K562 (cell line): ENCODE results near the gene CAMSAP3. TPM values are rescaled to one million over a fixed set of nuclear protein-coding genes. Genes with fewer than 3 reads are reported as not detected.

ENCODE experiments used
- ATF1 ChIP-seq, 2 experiments: fragments of 450-650 bp in 1 of 2; IDR thresholded peaks; 2 replicates each; pipeline ENCODE4 v1.6.1; 2016; ENCODE audit warnings: missing compliant biosample characterization in 1 of 2, missing genetic modification characterization in 1 of 2
- CC2D1A ChIP-seq: fragments of 450-650 bp; IDR thresholded peaks from 2 replicates; pipeline ENCODE4 v1.6.1; 2017; ENCODE audit warnings: mild to moderate bottlenecking
- CREB1 ChIP-seq, 2 experiments: sonication (generic) in 1 of 2; formaldehyde crosslinking in 1 of 2; IDR thresholded peaks; 2 replicates each; pipeline versions ENCODE4 v1.6.1 to v1.8.0; 2012 to 2022; ENCODE audit warnings: inconsistent platforms in 1 of 2, mild to moderate bottlenecking in 1 of 2, missing genetic modification reagents in 1 of 2, moderate library complexity in 1 of 2
- GTF2E2 ChIP-seq: fragments of 200-800 bp; sonication (Bioruptor generic); IDR thresholded peaks from 2 replicates; pipeline ENCODE4 v1.6.1; 2016; ENCODE audit warnings: missing genetic modification characterization, missing compliant biosample characterization
- HNRNPUL1 ChIP-seq: fragments of 200-400 bp; formaldehyde crosslinking; IDR thresholded peaks from 2 replicates; pipeline ENCODE4 v1.6.1; 2017; ENCODE audit warnings: low read length
- PCBP2 ChIP-seq: fragments of 200-400 bp; formaldehyde crosslinking; IDR thresholded peaks from 2 replicates; pipeline ENCODE4 v1.6.1; 2018; ENCODE audit warnings: low read length, low read depth, mild to moderate bottlenecking, moderate library complexity; ENCODE audit not compliant: poor library complexity, severe bottlenecking
- POLR2B ChIP-seq: fragments of 450-650 bp; IDR thresholded peaks from 2 replicates; pipeline ENCODE4 v1.6.1; 2018; ENCODE audit warnings: low read depth; ENCODE audit not compliant: partially characterized antibody
- SMARCA5 ChIP-seq: fragments of 450-650 bp; IDR thresholded peaks from 2 replicates; pipeline ENCODE4 v1.6.1; 2016
- SPI1 ChIP-seq: IDR thresholded peaks from 2 replicates; pipeline ENCODE4 v1.6.1; 2011; ENCODE audit warnings: low read depth, low read length, control low read depth, borderline replicate concordance
- TAF1 ChIP-seq: IDR thresholded peaks from 2 replicates; pipeline ENCODE4 v1.6.1; 2011; ENCODE audit warnings: mild to moderate bottlenecking, low read length, moderate library complexity; ENCODE audit not compliant: insufficient read depth, control insufficient read depth, severe bottlenecking; ENCODE audit errors: extremely low read depth
- ZNF586 ChIP-seq: fragments of 450-650 bp; formaldehyde crosslinking; conservative IDR thresholded peaks from 2 replicates; pipeline ENCODE4 v1.4.0; 2020; ENCODE audit warnings: mild to moderate bottlenecking, moderate library complexity
- ZNF766 ChIP-seq: fragments of 200-800 bp; sonication (Bioruptor generic); conservative IDR thresholded peaks from 2 replicates; pipeline ENCODE4 v1.6.1; 2016; ENCODE audit warnings: missing genetic modification characterization, missing compliant biosample characterization
- polyA plus RNA-seq, 8 experiments: library from polyadenylated mRNA; depleted of rRNA in 4 of 8; stranded (reverse) in 5 of 8; unstranded in 3 of 8; fragments of >200 nt; fragmentation: Nextera tagmentation in 2 of 8; fragmentation: Illumina TruSeq in 1 of 8; extraction: Ambion mirVana in 2 of 8; extraction: Trizol in 1 of 8; gene quantifications; 2 replicates each; pipeline versions ENCODE4 v1.2.1 to v1.2.3, GENCODE V29; 2011 to 2014; ENCODE audit warnings: inconsistent platforms in 1 of 8, missing spikeins in 1 of 8
- total RNA-seq, 7 experiments: library from RNA; depleted of rRNA in 6 of 7; stranded (reverse); fragments of >200 nt in 6 of 7; fragmentation: Illumina TruSeq in 2 of 7; extraction: Trizol in 2 of 7; gene quantifications; 2 replicates each; pipeline versions ENCODE4 v1.2.1 to v1.2.3, GENCODE V29; 2011 to 2021; ENCODE audit warnings: low replicate concordance in 1 of 7
- TF ChIP-seq, protein P1 (sequence below): fragments of 250-450 bp; sonication (Bioruptor Pico); IDR thresholded peaks from 2 replicates; pipeline ENCODE4 v1.8.0; 2021; ENCODE audit warnings: mild to moderate bottlenecking, moderate library complexity
- TF ChIP-seq, protein P2 (sequence below): fragments of 450-650 bp; formaldehyde crosslinking; IDR thresholded peaks from 2 replicates; pipeline ENCODE4 v1.4.0; 2022; ENCODE audit warnings: missing genetic modification characterization
- TF ChIP-seq, protein P3 (sequence below): fragments of 450-650 bp; IDR thresholded peaks from 2 replicates; pipeline ENCODE4 v1.6.1; 2018; ENCODE audit not compliant: partially characterized antibody
- TF ChIP-seq, protein P4 (sequence below): sonication (generic); formaldehyde crosslinking; IDR thresholded peaks from 2 replicates; pipeline ENCODE4 v1.8.1; 2023; ENCODE audit warnings: mild to moderate bottlenecking, missing genetic modification reagents

Gene CAMSAP3
- total and polyA plus RNA-seq, 9 of the 15 experiments (the other 6 are each of a cell fraction or from before 2014, with no cell fraction given), result 0.01 to 0.89 (median 0.22) TPM; not detected in 1

DNA sequence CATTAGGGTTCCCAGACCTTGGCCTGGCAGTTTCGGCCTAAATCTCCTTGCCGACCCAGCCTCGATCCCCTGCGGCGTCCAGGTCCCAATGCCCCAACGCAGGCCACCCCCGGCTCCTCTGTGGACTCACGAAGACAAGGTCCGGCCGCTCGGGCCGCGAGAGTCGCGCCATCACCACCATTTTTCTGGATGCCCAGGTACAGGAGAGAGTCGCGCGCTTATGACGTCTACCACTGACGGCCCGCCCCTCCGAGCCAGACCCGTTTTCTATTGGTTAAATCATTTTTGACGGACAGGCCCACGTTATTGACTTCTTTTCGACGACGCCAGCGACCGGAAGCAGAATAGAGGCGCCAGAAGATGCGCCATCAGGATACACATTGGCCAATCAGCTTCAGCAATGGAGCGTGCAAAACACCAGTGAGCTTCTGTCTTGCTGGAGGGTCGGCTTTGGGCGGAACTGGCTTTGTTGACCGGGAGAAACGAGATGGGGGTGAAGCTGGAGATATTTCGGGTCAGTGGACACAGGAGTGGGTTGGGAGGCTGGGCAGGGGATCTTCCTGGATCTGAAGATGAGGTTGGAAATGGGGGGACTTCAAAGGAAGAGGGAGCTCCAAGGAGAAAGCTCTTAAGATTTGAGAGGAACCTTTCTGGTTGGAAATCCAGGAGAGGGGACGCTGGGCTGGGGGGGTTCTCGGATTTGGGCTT, 33.8 kb downstream of the CAMSAP3 start, which contains the start of the genes PET100 and XAB2 (continued):
- TF ChIP-seq ZNF586, result no peak
- TF ChIP-seq, protein P1, sequence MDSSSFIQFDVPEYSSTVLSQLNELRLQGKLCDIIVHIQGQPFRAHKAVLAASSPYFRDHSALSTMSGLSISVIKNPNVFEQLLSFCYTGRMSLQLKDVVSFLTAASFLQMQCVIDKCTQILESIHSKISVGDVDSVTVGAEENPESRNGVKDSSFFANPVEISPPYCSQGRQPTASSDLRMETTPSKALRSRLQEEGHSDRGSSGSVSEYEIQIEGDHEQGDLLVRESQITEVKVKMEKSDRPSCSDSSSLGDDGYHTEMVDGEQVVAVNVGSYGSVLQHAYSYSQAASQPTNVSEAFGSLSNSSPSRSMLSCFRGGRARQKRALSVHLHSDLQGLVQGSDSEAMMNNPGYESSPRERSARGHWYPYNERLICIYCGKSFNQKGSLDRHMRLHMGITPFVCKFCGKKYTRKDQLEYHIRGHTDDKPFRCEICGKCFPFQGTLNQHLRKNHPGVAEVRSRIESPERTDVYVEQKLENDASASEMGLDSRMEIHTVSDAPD (CRISPR knock-in tag), result no peak
- peak; percentile 97 for TF ChIP-seq CREB1 (IDR thresholded peaks at IDR 0.05)
- peak; percentile 98 for TF ChIP-seq CREB1 (CRISPR knock-in tag; IDR thresholded peaks at IDR 0.05)
- TF ChIP-seq, protein P2, sequence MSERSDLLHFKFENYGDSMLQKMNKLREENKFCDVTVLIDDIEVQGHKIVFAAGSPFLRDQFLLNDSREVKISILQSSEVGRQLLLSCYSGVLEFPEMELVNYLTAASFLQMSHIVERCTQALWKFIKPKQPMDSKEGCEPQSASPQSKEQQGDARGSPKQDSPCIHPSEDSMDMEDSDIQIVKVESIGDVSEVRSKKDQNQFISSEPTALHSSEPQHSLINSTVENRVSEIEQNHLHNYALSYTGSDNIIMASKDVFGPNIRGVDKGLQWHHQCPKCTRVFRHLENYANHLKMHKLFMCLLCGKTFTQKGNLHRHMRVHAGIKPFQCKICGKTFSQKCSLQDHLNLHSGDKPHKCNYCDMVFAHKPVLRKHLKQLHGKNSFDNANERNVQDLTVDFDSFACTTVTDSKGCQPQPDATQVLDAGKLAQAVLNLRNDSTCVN (CRISPR knock-in tag), result no peak
- no peak for TF ChIP-seq PCBP2
- peak; percentile 78 for TF ChIP-seq TAF1
- peak; percentile 71; the same call in 1 of the 2 replicates for TF ChIP-seq SPI1
- TF ChIP-seq HNRNPUL1, result no peak
- TF ChIP-seq, protein P3, sequence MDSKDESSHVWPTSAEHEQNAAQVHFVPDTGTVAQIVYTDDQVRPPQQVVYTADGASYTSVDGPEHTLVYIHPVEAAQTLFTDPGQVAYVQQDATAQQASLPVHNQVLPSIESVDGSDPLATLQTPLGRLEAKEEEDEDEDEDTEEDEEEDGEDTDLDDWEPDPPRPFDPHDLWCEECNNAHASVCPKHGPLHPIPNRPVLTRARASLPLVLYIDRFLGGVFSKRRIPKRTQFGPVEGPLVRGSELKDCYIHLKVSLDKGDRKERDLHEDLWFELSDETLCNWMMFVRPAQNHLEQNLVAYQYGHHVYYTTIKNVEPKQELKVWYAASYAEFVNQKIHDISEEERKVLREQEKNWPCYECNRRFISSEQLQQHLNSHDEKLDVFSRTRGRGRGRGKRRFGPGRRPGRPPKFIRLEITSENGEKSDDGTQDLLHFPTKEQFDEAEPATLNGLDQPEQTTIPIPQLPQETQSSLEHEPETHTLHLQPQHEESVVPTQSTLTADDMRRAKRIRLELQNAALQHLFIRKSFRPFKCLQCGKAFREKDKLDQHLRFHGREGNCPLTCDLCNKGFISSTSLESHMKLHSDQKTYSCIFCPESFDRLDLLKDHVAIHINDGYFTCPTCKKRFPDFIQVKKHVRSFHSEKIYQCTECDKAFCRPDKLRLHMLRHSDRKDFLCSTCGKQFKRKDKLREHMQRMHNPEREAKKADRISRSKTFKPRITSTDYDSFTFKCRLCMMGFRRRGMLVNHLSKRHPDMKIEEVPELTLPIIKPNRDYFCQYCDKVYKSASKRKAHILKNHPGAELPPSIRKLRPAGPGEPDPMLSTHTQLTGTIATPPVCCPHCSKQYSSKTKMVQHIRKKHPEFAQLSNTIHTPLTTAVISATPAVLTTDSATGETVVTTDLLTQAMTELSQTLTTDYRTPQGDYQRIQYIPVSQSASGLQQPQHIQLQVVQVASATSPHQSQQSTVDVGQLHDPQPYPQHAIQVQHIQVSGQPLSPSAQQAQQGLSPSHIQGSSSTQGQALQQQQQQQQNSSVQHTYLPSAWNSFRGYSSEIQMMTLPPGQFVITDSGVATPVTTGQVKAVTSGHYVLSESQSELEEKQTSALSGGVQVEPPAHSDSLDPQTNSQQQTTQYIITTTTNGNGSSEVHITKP, result peak; percentile 43
- TF ChIP-seq, protein P4, sequence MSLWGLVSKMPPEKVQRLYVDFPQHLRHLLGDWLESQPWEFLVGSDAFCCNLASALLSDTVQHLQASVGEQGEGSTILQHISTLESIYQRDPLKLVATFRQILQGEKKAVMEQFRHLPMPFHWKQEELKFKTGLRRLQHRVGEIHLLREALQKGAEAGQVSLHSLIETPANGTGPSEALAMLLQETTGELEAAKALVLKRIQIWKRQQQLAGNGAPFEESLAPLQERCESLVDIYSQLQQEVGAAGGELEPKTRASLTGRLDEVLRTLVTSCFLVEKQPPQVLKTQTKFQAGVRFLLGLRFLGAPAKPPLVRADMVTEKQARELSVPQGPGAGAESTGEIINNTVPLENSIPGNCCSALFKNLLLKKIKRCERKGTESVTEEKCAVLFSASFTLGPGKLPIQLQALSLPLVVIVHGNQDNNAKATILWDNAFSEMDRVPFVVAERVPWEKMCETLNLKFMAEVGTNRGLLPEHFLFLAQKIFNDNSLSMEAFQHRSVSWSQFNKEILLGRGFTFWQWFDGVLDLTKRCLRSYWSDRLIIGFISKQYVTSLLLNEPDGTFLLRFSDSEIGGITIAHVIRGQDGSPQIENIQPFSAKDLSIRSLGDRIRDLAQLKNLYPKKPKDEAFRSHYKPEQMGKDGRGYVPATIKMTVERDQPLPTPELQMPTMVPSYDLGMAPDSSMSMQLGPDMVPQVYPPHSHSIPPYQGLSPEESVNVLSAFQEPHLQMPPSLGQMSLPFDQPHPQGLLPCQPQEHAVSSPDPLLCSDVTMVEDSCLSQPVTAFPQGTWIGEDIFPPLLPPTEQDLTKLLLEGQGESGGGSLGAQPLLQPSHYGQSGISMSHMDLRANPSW (CRISPR knock-in tag), result no peak
- TF ChIP-seq SMARCA5, result no peak
- TF ChIP-seq GTF2E2 (tag), result no peak
- no peak for TF ChIP-seq ZNF766 (CRISPR knock-in tag)
- peak; percentile 64 for TF ChIP-seq POLR2B
- peak; percentile 89 for TF ChIP-seq ATF1 (CRISPR knock-in tag; IDR thresholded peaks at IDR 0.05)
- peak; percentile 100 for TF ChIP-seq ATF1 (tag; IDR thresholded peaks at IDR 0.05)
- no peak for TF ChIP-seq CC2D1A
